RPMI7951 (cell line): ENCODE measurements around the gene STRN3. TPM values are rescaled to one million over a fixed set of nuclear protein-coding genes. Genes with fewer than 3 reads are reported as not detected.
A peak's percentile ranks its signal among the peaks of the same experiment; 100 is the strongest.
"Not testable (repeated sequence)": the region's sequence is repeated elsewhere in the genome, so short reads cannot be mapped to it uniquely, and the experiment has no call there.

Experiments used
- DNase-seq: peaks from one replicate; pipeline ENCODE4 v3.0.0-alpha.2; 2012; ENCODE audit warnings: low read depth
- total RNA-seq: library from RNA; depleted of rRNA; stranded (reverse); fragments of >200 nt; shearing (Covaris generic); gene quantifications from 2 replicates; pipeline ENCODE4 v1.2.3, GENCODE V29; 2014

Gene STRN3
- total RNA-seq, 1 experiment from 2014 or later: 28.0 TPM

DNA sequence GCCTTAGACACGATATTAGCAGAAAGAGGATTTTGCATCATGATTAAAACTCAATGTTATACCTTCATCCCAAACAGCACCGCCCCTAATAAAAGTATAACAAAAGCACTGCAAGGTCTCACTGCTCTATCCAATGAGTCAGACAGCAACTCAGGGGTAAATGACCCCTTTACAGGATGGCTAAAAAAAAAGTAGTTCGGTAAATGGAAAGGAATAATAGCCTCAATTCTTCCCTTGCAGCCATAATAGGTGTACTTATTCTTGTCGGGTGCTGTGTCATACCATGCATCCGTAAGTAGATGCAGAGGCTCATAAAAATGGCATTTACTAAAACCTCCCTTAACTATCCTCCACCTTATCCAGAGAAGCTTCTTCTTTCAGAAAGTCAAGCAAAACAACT, 54.6 kb downstream of the STRN3 start:
- no peak for DNase-seq

- DNase-seq: not testable (repeated sequence)
Observed at GRCh38 chr14:30969796-30970195, 56.4 kb downstream of the STRN3 start.

- DNase-seq: not testable (repeated sequence)
Observed at GRCh38 chr14:30967364-30968098, 58.6 kb downstream of the STRN3 start.

- peak; percentile 22 for DNase-seq
Observed at GRCh38 chr14:30966415-30967363, 59.5 kb downstream of the STRN3 start.

DNA sequence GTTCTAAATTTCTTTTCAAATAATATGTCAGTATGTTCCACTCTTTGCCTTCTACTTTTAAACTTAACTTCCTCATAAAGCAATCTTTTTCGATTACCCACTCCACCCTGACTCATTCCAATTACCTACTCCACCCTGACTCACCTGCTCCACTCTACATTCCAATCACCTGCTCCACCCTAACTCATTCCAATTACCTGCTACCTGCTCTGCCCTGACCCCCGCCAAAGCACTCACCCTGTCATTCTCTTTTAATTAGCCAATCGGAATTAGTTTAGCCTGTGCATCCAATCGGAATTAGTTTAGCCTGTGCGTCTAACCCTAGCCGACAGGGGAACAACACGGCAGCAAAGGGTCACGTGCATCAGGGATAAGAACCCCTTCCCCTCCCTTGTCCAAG, 60.3 kb downstream of the STRN3 start:
- DNase-seq: not testable (repeated sequence)

- DNase-seq: not testable (repeated sequence)
Observed at GRCh38 chr14:30962537-30962936, 63.6 kb downstream of the STRN3 start.

DNA sequence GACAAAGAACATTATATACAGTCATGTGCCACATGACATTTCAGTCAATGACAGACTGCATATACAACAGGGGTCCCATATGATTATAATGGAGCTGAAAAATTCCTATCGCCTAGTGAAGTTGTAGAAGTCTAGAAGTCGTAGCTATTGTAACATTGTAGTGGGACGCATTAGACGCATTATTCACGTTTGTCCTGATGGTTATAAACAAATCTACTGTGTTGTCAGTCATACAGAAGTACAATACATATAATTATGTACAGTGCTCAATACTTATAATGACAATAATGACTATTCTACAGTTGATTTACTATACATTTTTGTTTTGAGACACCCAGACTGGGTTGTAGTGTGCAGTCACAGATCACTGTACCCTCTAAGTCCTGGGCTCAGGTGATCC, 64.8 kb downstream of the STRN3 start:
- DNase-seq: no peak

- DNase-seq: no peak
Observed at GRCh38 chr14:30960216-30960615, 66.0 kb downstream of the STRN3 start.

DNA sequence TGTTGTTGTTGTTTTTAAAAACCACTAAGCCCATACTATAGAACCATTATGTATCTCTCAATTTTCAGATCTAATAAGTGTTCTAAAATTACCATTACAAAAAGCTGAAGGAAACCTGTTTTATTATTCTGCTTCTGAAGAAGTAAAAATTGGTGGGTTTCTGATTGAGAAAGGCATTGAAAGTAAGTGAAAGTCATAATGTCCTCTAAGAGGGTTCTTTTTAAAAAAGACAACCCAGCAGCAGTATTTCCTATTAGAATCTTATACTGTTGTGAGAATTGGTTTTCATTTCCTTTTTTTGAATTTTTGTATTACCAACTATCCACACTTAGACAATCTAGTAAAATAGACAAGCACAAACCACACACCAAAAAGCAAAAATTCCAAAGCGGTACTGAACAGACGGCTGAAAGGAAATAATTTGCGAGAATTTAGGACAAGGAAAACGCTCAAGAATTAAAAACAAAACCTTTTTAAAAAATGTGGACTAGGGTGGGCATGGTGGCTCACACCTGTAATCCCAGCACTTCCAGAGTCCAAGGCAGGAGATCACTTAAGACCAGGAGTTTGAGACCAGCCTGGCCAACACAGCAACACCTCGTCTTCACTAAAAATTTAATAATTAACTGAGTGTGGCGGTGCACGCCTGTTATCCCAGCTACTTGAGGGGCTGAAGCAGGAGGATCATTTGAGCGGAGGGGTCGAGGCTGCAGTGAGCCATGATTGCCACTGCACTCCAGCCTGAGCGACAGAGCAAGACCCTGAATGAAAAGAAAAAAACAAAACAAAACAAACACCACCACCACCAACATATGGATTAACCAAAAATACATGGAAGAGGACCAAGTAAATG, 67.4 kb downstream of the STRN3 start:
- no peak for DNase-seq

- no peak for DNase-seq
Observed at GRCh38 chr14:30957813-30958370, 68.3 kb downstream of the STRN3 start.

- no peak for DNase-seq
Observed at GRCh38 chr14:30949651-30950050, 76.5 kb downstream of the STRN3 start.

GRCh38 chr14:30943694-30944093, 82.5 kb downstream of the STRN3 start:
- DNase-seq: no peak

- no peak for DNase-seq
Observed at GRCh38 chr14:30940886-30941285, 85.3 kb downstream of the STRN3 start.

DNA sequence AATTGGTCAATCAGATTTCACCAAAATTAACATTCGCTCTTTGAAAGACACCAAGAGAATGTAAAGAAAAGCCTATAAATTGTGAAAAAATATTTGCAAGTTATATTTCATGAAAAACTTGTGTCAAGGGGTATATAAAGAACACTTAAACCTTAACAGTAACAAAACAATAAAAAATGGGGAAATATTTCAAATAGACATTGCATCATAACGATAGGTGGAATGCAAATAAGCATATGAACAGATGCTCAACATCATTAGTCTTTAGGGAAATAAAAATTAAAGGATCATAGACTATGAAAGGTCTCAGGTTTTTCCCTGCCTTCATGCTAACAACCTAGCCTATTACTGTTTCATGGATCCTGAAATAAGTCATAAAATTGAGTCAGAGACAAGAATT, 87.6 kb downstream of the STRN3 start:
- no peak for DNase-seq

- no peak for DNase-seq
Observed at GRCh38 chr14:30935445-30935844, 90.7 kb downstream of the STRN3 start.

GRCh38 chr14:30933937-30934336, 92.2 kb downstream of the STRN3 start:
- not testable (repeated sequence) for DNase-seq

DNA sequence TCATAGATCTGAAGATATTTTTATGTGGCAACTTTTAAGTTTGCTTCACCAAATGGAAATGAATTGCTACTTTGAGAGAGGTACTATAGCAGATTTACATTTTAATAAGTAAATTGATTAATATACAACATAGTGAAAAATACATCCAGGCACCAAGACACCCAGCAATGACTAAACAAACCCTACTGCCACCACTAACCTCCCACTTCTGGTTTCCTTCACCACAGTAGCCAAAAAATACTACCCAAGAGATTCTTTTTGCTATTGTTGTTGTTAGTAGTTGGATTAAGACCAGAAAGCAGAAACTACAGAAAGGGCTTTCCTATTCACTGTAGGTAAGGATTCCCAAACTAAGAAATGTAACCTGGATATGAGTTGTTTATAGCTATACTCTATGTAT, 97.7 kb downstream of the STRN3 start:
- no peak for DNase-seq

- DNase-seq: no peak
Observed at GRCh38 chr14:30925254-30925653, 100.9 kb downstream of the STRN3 start.

GRCh38 chr14:30921788-30922187, 104.4 kb downstream of the STRN3 start:
- DNase-seq: no peak

DNA sequence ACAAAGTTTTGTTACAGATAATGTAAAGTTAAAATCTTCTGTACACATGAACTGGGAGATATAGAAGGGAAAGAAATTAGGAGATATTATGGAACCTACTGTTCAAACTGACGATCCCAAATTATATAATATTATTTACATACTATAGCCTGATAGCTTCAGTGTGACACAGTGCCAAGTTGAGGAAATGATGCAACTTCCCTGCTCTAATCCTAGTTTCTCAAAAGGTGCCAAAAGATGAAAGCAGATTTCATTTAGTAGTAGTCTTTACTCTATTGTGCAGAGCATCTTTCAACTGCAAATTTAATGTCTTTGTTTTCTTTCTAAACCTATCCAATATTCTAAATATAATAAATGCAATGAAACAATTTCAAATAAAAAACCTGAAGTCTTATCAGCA, 104.9 kb downstream of the STRN3 start:
- DNase-seq: no peak

DNA sequence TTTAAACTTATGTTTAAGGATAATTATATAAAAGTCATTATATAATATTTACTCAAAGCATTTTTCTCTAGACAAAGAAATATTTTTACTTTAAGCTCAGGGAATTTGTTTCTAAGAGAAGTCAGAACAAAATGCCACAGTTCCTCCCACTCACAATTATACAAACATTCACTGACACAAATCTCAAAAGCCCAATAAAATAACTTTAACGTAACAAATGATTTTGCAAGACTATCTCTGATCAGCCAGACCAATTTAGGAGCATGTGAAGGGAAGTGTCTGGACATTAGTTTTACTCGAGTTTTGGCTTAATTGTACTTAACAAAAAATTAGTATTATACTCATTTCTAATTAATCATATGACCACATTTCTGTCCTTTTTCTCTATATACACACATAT, 110.6 kb downstream of the STRN3 start:
- DNase-seq: no peak

DNA sequence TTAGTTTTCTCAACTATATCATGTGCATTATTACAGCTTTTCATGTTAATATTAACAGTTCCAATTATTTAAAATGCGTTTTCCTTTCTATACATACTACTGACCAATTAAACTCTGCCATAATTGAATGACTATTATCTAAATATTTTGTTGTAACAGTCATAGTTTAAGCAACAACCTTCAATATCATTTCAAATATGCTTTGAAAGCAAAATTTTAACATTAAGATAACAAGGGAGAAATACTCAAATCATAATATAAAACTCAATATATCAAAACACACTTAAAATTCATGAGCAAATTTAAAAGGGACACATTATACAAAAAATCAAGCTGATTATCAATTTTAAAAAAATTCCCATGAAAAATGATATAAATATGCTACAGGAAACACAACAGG, 111.4 kb downstream of the STRN3 start:
- no peak for DNase-seq
